GM19372 (cell line): ENCODE measurements around the gene ZSCAN22.

ENCODE experiments used
- ATAC-seq: cut with Tn5 transposase; IDR thresholded peaks from one replicate; pipeline ENCODE4 v1.9.1; 2021; ENCODE audit warnings: mild to moderate bottlenecking, low read depth, moderate library complexity; ENCODE audit not compliant: unreplicated experiment

The ZSCAN22 gene

GRCh38 chr19:58350871-58351557, 24.2 kb downstream of the ZSCAN22 start:
- no peak for ATAC-seq

- no peak for ATAC-seq
These were observed 24.7 kb downstream of the ZSCAN22 start for GRCh38 chr19:58351558-58351878.

- no peak for ATAC-seq
These were observed 25.4 kb downstream of the ZSCAN22 start for GRCh38 chr19:58351990-58352755.

GRCh38 chr19:58352760-58353671, 26.2 kb downstream of the ZSCAN22 start, which contains the start of gene A1BG:
TSS of gene A1BG (minus strand) at chr19:58353492. CDS start at chr19:58353437, 55 bp downstream.
- ATAC-seq: no peak

GRCh38 chr19:58353717-58354477, 27.1 kb downstream of the ZSCAN22 start:
- no peak for ATAC-seq

GRCh38 chr19:58354478-58355030, 27.8 kb downstream of the ZSCAN22 start:
- ATAC-seq: no peak

- no peak for ATAC-seq
These were observed 28.5 kb downstream of the ZSCAN22 start for GRCh38 chr19:58355215-58355796.

- ATAC-seq: no peak
These were observed 29.3 kb downstream of the ZSCAN22 start for GRCh38 chr19:58355908-58356765.

- ATAC-seq: no peak
These were observed 30.1 kb downstream of the ZSCAN22 start for GRCh38 chr19:58356766-58357480.

GRCh38 chr19:58357481-58358145, 30.8 kb downstream of the ZSCAN22 start:
- ATAC-seq: no peak

GRCh38 chr19:58361900-58362271, 35.1 kb downstream of the ZSCAN22 start:
- peak; percentile 16 for ATAC-seq

GRCh38 chr19:58362272-58362994, 35.6 kb downstream of the ZSCAN22 start, which contains the start of gene ZNF497:
TSS of gene ZNF497 (minus strand) at chr19:58362751. CDS start at chr19:58357635, 5,116 bp downstream.
- peak; percentile 84 for ATAC-seq

- no peak for ATAC-seq
These were observed 37.4 kb downstream of the ZSCAN22 start for GRCh38 chr19:58364146-58364545.

GRCh38 chr19:58366585-58367430, 40.0 kb downstream of the ZSCAN22 start:
- ATAC-seq: no peak

GRCh38 chr19:58367698-58368454, 41.1 kb downstream of the ZSCAN22 start:
- no peak for ATAC-seq
